Measurements from ENCODE around the gene SPTLC2.
"Not testable (repeated sequence)": the region's sequence is repeated elsewhere in the genome, so short reads cannot be mapped to it uniquely, and the experiment has no call there.

Gene SPTLC2

DNA sequence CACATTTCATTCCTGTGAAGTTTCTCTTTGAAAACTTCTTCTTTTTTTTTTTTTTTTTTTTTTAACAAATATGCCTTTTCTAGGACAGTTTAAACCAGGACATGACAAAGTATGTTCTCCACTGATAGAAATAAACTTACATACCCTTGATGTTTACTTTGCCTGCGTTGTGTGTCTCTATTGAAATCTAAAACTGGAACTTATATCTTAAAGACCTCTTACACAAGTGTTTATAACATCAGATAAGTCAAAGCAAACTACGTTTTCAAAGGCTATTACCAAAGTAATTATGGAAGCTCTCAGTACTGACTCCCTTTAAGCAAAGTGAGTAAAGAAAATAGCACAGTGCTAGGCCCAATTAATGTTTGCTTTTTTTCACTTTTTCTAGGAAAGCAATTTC is 87.2 kb downstream of the SPTLC2 start:
- Histone ChIP-seq H3F3A (ENCODE audit: low read depth) (no peaks in the 10 kb centered on the region), H3K9me3 (ENCODE audit: insufficient read depth, low read depth, low read length) (no peaks in the 10 kb centered on the region), H3K36me3 (ENCODE audit: insufficient read depth, low read length) (no peaks in the 10 kb centered on the region; the same call in 1 of the 2 replicates), H3K9ac (ENCODE audit: low read depth, low read length, poor library complexity, severe bottlenecking) (no peak overlapping the region), H4K20me1 (ENCODE audit: insufficient read depth, low read length, poor library complexity, severe bottlenecking) (no peaks in the 10 kb centered on the region), H3K4me2 (ENCODE audit: low read depth, low read length, poor library complexity, severe bottlenecking) (no peak overlapping the region), H3K4me1 (ENCODE audit: insufficient read depth, low read length, poor library complexity, severe bottlenecking) (no peaks in the 10 kb centered on the region), H2AFZ (ENCODE audit: low read length) (no peak overlapping the region), H3K9me2 (replicated peaks; ENCODE audit: low read depth, low read length) (no peaks in the 10 kb centered on the region), H3K27me3 (ENCODE audit: insufficient read depth, low read length, poor library complexity, severe bottlenecking) (no peaks in the 10 kb centered on the region), H3K79me2 (ENCODE audit: insufficient read depth, low read length) (no peaks in the 10 kb centered on the region), H3K4me3 (ENCODE audit: low read length, poor library complexity, severe bottlenecking) (no peak overlapping the region)
- no peak for TF ChIP-seq EZH2phosphoT487 (IDR thresholded peaks at IDR 0.05; ENCODE audit: borderline replicate concordance)
- no peak for TF ChIP-seq CTCF (conservative IDR thresholded peaks at IDR 0.05; ENCODE audit: low read length)

DNA sequence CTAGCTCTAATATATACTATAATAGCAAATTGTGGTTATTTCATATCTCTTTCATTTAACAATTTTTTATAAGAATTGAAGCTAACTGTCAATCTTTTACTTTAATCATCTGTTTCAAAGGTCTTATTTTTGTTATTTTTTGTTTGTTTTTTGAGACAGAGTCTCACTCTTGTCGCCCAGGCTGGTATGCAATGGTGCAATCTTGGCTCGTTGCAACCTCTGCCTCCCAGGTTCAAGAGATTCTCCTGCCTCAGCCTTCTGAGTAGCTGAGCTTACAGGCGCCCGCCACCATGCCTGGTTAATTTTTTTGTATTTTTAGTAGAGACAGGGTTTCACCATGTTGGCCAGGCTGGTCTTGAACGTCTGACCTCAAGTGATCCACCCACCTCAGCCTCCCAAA is 87.7 kb downstream of the SPTLC2 start:
- not testable (repeated sequence) for H3K4me2 ChIP-seq (ENCODE audit: low read depth, low read length, poor library complexity, severe bottlenecking); H3K9ac ChIP-seq (ENCODE audit: low read depth, low read length, poor library complexity, severe bottlenecking); H3K9me3 ChIP-seq (ENCODE audit: insufficient read depth, low read depth, low read length); H3K79me2 ChIP-seq (ENCODE audit: insufficient read depth, low read length); H3K36me3 ChIP-seq (ENCODE audit: insufficient read depth, low read length); H3K9me2 ChIP-seq (replicated peaks; ENCODE audit: low read depth, low read length); H2AFZ ChIP-seq (ENCODE audit: low read length); H3K4me1 ChIP-seq (ENCODE audit: insufficient read depth, low read length, poor library complexity, severe bottlenecking); H3K27me3 ChIP-seq (ENCODE audit: insufficient read depth, low read length, poor library complexity, severe bottlenecking); H4K20me1 ChIP-seq (ENCODE audit: insufficient read depth, low read length, poor library complexity, severe bottlenecking); H3F3A ChIP-seq (ENCODE audit: low read depth); H3K4me3 ChIP-seq (ENCODE audit: low read length, poor library complexity, severe bottlenecking)

GRCh38 chr14:77526266-77526665 is 90.2 kb downstream of the SPTLC2 start:
- Histone ChIP-seq H3K4me2 (ENCODE audit: low read depth, low read length, poor library complexity, severe bottlenecking) (no peak overlapping the region), H3K4me1 (ENCODE audit: insufficient read depth, low read length, poor library complexity, severe bottlenecking) (no peaks in the 10 kb centered on the region), H3K9me2 (replicated peaks; ENCODE audit: low read depth, low read length) (no peaks in the 10 kb centered on the region), H3K27me3 (ENCODE audit: insufficient read depth, low read length, poor library complexity, severe bottlenecking) (no peaks in the 10 kb centered on the region), H3K79me2 (ENCODE audit: insufficient read depth, low read length) (no peaks in the 10 kb centered on the region), H4K20me1 (ENCODE audit: insufficient read depth, low read length, poor library complexity, severe bottlenecking) (no peaks in the 10 kb centered on the region), H3F3A (ENCODE audit: low read depth) (no peaks in the 10 kb centered on the region), H3K9ac (ENCODE audit: low read depth, low read length, poor library complexity, severe bottlenecking) (no peak overlapping the region), H2AFZ (ENCODE audit: low read length) (no peak overlapping the region), H3K36me3 (ENCODE audit: insufficient read depth, low read length) (peaks cover 8% of the 10 kb centered on the region; the same call in 1 of the 2 replicates), H3K4me3 (ENCODE audit: low read length, poor library complexity, severe bottlenecking) (no peak overlapping the region), H3K9me3 (ENCODE audit: insufficient read depth, low read depth, low read length) (no peaks in the 10 kb centered on the region)
- TF ChIP-seq CTCF (conservative IDR thresholded peaks at IDR 0.05; ENCODE audit: low read length) (no peak), EZH2phosphoT487 (IDR thresholded peaks at IDR 0.05; ENCODE audit: borderline replicate concordance) (no peak)

- no peaks in the 10 kb centered on the region for H3K4me1 ChIP-seq (ENCODE audit: insufficient read depth, low read length, poor library complexity, severe bottlenecking)
- H3K9me2 ChIP-seq (replicated peaks; ENCODE audit: low read depth, low read length), result no peaks in the 10 kb centered on the region
- H3K9ac ChIP-seq (ENCODE audit: low read depth, low read length, poor library complexity, severe bottlenecking), result no peak overlapping the region
- H2AFZ ChIP-seq (ENCODE audit: low read length), result no peak overlapping the region
- no peak overlapping the region for H3K4me2 ChIP-seq (ENCODE audit: low read depth, low read length, poor library complexity, severe bottlenecking)
- H3K4me3 ChIP-seq (ENCODE audit: low read length, poor library complexity, severe bottlenecking), result no peak overlapping the region
- no peaks in the 10 kb centered on the region for H3K27me3 ChIP-seq (ENCODE audit: insufficient read depth, low read length, poor library complexity, severe bottlenecking)
- no peaks in the 10 kb centered on the region for H3K79me2 ChIP-seq (ENCODE audit: insufficient read depth, low read length)
- no peaks in the 10 kb centered on the region for H4K20me1 ChIP-seq (ENCODE audit: insufficient read depth, low read length, poor library complexity, severe bottlenecking)
- H3F3A ChIP-seq (ENCODE audit: low read depth), result no peaks in the 10 kb centered on the region
- H3K36me3 ChIP-seq (ENCODE audit: insufficient read depth, low read length), result peaks cover 22% of the 10 kb centered on the region
- H3K9me3 ChIP-seq (ENCODE audit: insufficient read depth, low read depth, low read length), result no peaks in the 10 kb centered on the region
- no peak for TF ChIP-seq CTCF (conservative IDR thresholded peaks at IDR 0.05; ENCODE audit: low read length)
- no peak for TF ChIP-seq EZH2phosphoT487 (IDR thresholded peaks at IDR 0.05; ENCODE audit: borderline replicate concordance)
Observed at GRCh38 chr14:77524536-77524935, 91.9 kb downstream of the SPTLC2 start.
